Common myeloid progenitor, CD34-positive (primary cell): Measurements from ENCODE around the gene SSH2.

Experiments
- CTCF ChIA-PET: fragments of 350-600 bp; sonication (Branson Sonifier 250); formaldehyde crosslinking; loops from one replicate; lab custom pipeline; 2021; ENCODE audit warnings: antibody characterized with exemption; lab: Charles Lee
- POLR2A ChIA-PET: fragments of 350-600 bp; sonication (Branson Sonifier 250); formaldehyde crosslinking; loops from one replicate; lab custom pipeline; 2021; ENCODE audit warnings: antibody characterized with exemption; lab: Charles Lee
- DNase-seq, 3 donors: peaks; one replicate each; pipeline versions ENCODE4 v3.0.0 to v3.0.0-alpha.2; 2013
- H3K27ac ChIP-seq, 2 experiments: 1 replicate in 1 of 2; 2 replicates in 1 of 2; pipeline ENCODE4 v1.7.0; 2013; ENCODE audit warnings: inconsistent platforms in 2 of 2, low read length in 2 of 2, mild to moderate bottlenecking in 2 of 2, low read depth in 1 of 2, moderate library complexity in 1 of 2; ENCODE audit not compliant: severe bottlenecking in 2 of 2, insufficient read depth in 1 of 2, poor library complexity in 1 of 2
- H3K27me3 ChIP-seq, 5 experiments: replicated peaks in 2 of 5; 1 replicate in 3 of 5; 2 replicates in 2 of 5; pipeline versions ENCODE4 v1.6.1 to v1.7.0; 2013; ENCODE audit warnings: low read length in 4 of 5, mild to moderate bottlenecking in 2 of 5, moderate library complexity in 2 of 5, inconsistent platforms in 1 of 5; ENCODE audit not compliant: insufficient read depth in 5 of 5, control insufficient read depth in 4 of 5
- H3K36me3 ChIP-seq, 4 experiments: 1 replicate in 2 of 4; 2 replicates in 2 of 4; pipeline versions ENCODE4 v1.6.1 to v1.7.0; 2013; ENCODE audit warnings: low read length in 3 of 4, control low read depth in 1 of 4, mild to moderate bottlenecking in 1 of 4; ENCODE audit not compliant: control insufficient read depth in 4 of 4, insufficient read depth in 4 of 4
- H3K4me1 ChIP-seq, 4 experiments: 1 replicate in 3 of 4; 2 replicates in 1 of 4; pipeline versions ENCODE4 v1.6.1 to v1.7.1; 2013; ENCODE audit warnings: low read length in 3 of 4, mild to moderate bottlenecking in 3 of 4, control low read depth in 1 of 4, inconsistent platforms in 1 of 4, moderate library complexity in 1 of 4; ENCODE audit not compliant: control insufficient read depth in 4 of 4, insufficient read depth in 4 of 4; ENCODE audit errors: control extremely low read depth in 1 of 4
- H3K4me3 ChIP-seq, 7 experiments: 1 replicate in 4 of 7; 2 replicates in 3 of 7; pipeline versions ENCODE4 v1.5.1 to v1.7.0; 2013; ENCODE audit warnings: mild to moderate bottlenecking in 7 of 7, low read length in 6 of 7, moderate library complexity in 6 of 7, inconsistent platforms in 2 of 7, low read depth in 2 of 7, control low read depth in 1 of 7; ENCODE audit not compliant: insufficient read depth in 4 of 7, control insufficient read depth in 1 of 7; ENCODE audit errors: extremely low read depth in 1 of 7
- H3K9me3 ChIP-seq, 5 experiments: 1 replicate in 4 of 5; 2 replicates in 1 of 5; pipeline versions ENCODE4 v1.6.1 to v1.7.1; 2013; ENCODE audit warnings: low read length in 4 of 5, mild to moderate bottlenecking in 2 of 5, inconsistent platforms in 1 of 5, low read depth in 1 of 5, moderate library complexity in 1 of 5; ENCODE audit not compliant: control insufficient read depth in 4 of 5, insufficient read depth in 2 of 5; ENCODE audit errors: control extremely low read depth in 1 of 5
- WGBS: methylation state at CpG from one replicate; pipeline ENCODE4 v1.1.5; 2013; ENCODE audit not compliant: insufficient coverage; 5-methylcytosine and 5-hydroxymethylcytosine counted together

Gene SSH2

GRCh38 chr17:29699283-29699682 lies 230.7 kb downstream of the SSH2 start:
- DNase-seq = no peak
- CTCF ChIA-PET = interaction anchor here (0.9 to 2.5 kb wide), 10 partner anchors 9 to 80 kb away, joined by 3 to 12 read pairs (median 4); no protein-coding TSS in a partner anchor
- peaks cover 3 to 30% (median 11%) of the 10 kb centered on the region in 4 experiments for H3K4me1 ChIP-seq
- 95% methylated on average over 2 of the region's 2 CpGs for WGBS
- peak overlapping the region in 1 of 2 experiments; percentile 36 for H3K27ac ChIP-seq
- no peaks in the 10 kb centered on the region for H3K9me3 ChIP-seq
- no peaks in the 10 kb centered on the region for H3K27me3 ChIP-seq
- H3K36me3 ChIP-seq = peaks cover 12 to 38% (median 20%) of the 10 kb centered on the region in 4 experiments
- POLR2A ChIA-PET = interaction anchor here (1.2 kb wide), 1 partner anchor 45 kb away, joined by 3 read pairs; no protein-coding TSS in a partner anchor
- H3K4me3 ChIP-seq = no peak overlapping the region

- H3K36me3 ChIP-seq = peaks cover 12 to 42% (median 22%) of the 10 kb centered on the region in 4 experiments
- CTCF ChIA-PET = interaction anchor here (0.8 to 2.5 kb wide), 9 partner anchors 9 to 80 kb away, joined by 3 to 12 read pairs (median 4); no protein-coding TSS in a partner anchor
- DNase-seq = no peak
- H3K4me3 ChIP-seq = no peak overlapping the region
- WGBS = 33% methylated on average over 1 of the region's 1 CpG
- no peaks in the 10 kb centered on the region for H3K9me3 ChIP-seq
- POLR2A ChIA-PET = interaction anchor here (1.2 kb wide), 1 partner anchor 46 kb away, joined by 3 read pairs; no protein-coding TSS in a partner anchor
- H3K27ac ChIP-seq = peak overlapping the region in 1 of 2 experiments; percentile 36
- H3K27me3 ChIP-seq = no peaks in the 10 kb centered on the region
- H3K4me1 ChIP-seq = peaks cover 3 to 26% (median 9%) of the 10 kb centered on the region in 4 experiments
These were observed 231.2 kb downstream of the SSH2 start for GRCh38 chr17:29698837-29699236.

DNA sequence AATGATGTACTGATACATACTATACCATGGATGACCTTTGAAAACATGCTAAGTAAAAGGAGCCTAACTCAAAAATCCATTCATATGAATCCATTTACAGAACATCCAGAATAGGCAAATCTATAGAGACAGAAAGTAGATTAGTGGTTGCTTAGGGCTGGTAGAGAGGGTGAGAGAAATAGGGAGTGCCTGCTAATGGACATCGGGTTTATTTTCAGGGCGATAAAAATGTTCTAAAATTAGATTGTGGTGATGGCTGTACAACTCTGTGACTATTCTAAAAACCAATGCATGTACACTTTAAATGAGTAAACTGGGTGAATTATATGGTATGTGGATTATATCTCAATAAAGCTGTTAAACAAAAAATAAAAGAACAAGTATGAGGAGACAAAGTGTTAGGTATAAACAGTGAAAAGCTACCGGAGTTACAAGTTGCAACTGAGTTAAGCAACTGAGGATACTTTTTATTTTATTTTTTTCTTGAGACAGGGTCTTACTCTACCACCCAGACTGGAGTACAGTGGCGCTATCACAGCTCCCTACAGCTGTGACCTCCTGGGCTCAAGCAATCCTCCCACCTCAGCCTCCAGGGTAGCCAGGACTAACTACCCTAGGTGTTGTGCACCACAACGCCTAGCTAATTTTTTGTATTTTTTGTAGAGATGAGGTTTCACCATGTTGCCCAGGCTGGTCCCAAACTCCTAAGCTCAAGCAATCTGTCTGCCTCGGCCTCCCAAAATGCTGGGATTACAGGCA lies 231.8 kb downstream of the SSH2 start:
- Histone ChIP-seq H3K27ac (no peak overlapping the region), H3K27me3 (no peaks in the 10 kb centered on the region), H3K4me1 (peaks cover 3 to 23% (median 9%) of the 10 kb centered on the region in 4 experiments), H3K36me3 (peaks cover 12 to 46% (median 23%) of the 10 kb centered on the region in 4 experiments), H3K4me3 (no peak overlapping the region), H3K9me3 (no peaks in the 10 kb centered on the region)
- 90% methylated on average over 2 of the region's 6 CpGs for WGBS
- ChIA-PET CTCF (interaction anchor here (0.8 to 2.5 kb wide), 8 partner anchors 8 to 81 kb away, joined by 3 to 12 read pairs (median 4); no protein-coding TSS in a partner anchor), POLR2A (interaction anchor here (1.2 kb wide), 1 partner anchor 46 kb away, joined by 3 read pairs; no protein-coding TSS in a partner anchor)
- no peak for DNase-seq

DNA sequence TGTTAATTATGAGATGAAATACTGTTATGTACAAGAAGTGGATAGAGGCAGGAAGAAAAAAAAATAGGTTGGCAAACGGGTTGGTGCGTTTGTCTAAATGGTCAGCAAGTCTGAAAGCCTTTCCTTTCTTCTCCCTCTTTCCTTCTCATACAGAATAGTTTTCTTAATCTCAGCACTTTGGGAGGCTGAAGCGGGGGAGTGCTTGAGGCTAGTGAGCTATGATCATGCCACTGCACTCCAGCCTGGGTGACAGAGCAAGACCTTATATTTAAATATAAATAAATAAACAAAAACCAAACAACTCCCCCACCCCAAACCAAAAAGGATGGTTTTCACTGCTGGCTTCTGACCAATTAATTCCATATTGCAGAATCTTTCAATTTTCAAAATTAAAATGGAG lies 232.7 kb downstream of the SSH2 start:
- Histone ChIP-seq H3K27ac (no peak overlapping the region), H3K36me3 (peaks cover 12 to 48% (median 21%) of the 10 kb centered on the region in 4 experiments), H3K4me3 (no peak overlapping the region), H3K27me3 (no peaks in the 10 kb centered on the region), H3K9me3 (no peaks in the 10 kb centered on the region), H3K4me1 (peaks cover 3 to 23% (median 9%) of the 10 kb centered on the region in 4 experiments)
- DNase-seq = no peak
- ChIA-PET CTCF (no interaction called here), POLR2A (no interaction called here)
- WGBS = 90% methylated on average over 2 of the region's 3 CpGs

DNA sequence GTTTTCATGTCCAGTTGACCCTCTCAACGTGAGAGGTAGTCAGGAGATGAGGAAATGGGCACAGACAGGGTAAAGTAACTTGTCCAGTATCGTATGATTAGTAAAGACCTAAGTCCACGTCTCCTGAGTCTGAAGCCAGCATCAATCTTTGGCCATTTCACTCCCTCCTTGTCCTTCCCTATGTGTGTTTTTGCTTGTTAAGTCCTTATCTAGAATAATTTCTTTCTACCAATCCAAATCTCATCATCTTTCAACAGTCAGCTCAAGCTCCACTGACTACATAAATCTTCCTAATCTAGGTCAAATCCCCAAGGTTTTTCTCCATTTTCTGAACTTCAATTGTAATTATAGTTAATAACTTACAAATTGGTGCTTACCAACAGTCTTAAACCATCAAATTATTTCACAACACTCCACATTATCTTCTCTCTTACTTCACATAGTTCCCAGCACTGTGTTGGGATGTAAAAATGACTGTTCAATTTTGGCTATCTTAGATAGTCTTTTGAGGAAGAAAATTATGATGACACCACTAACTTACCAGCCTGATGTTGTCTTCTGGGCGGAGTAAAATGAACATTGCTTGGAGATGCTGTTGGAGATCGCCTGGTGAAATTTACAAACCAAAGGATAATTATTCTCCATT lies 235.0 kb downstream of the SSH2 start:
- no peak overlapping the region for H3K27ac ChIP-seq
- H3K4me3 ChIP-seq = no peak overlapping the region
- H3K27me3 ChIP-seq = no peaks in the 10 kb centered on the region
- 88% methylated on average over 2 of the region's 5 CpGs for WGBS
- no peaks in the 10 kb centered on the region for H3K9me3 ChIP-seq
- ChIA-PET CTCF (no interaction called here), POLR2A (no interaction called here)
- H3K4me1 ChIP-seq = peaks cover 3 to 28% (median 9%) of the 10 kb centered on the region in 4 experiments
- peaks cover 7 to 42% (median 16%) of the 10 kb centered on the region in 4 experiments for H3K36me3 ChIP-seq
- DNase-seq = no peak

DNA sequence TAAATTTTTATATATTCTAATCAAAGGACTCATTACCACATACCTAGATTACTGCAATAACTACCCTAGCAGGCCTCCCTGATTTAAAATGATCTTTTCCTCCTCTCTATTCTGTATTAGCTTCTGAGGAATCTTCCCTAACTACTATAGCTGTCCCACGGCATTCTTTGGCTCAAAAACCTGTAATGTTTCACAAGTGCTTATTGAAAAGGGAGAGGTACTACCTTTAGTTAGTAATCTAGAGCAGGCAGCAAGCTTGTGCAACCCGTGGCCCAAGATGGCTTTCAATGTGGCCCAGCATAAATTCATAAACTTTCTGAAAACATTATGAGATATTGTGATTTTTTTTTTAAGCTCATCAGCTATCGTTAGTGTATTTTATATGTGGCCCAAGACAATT lies 236.3 kb downstream of the SSH2 start:
- H3K36me3 ChIP-seq = peaks cover 8 to 32% (median 16%) of the 10 kb centered on the region in 4 experiments
- 100% methylated on average over 1 of the region's 3 CpGs for WGBS
- CTCF ChIA-PET = interaction anchor here (0.6 to 1.5 kb wide), 3 partner anchors 12 to 401 kb away, joined by 3 to 5 read pairs (median 3); no protein-coding TSS in a partner anchor
- no peak overlapping the region for H3K27ac ChIP-seq
- no peaks in the 10 kb centered on the region for H3K27me3 ChIP-seq
- no peak for DNase-seq
- H3K9me3 ChIP-seq = no peaks in the 10 kb centered on the region
- no peak overlapping the region for H3K4me3 ChIP-seq
- peaks cover 0 to 15% (median 2%) of the 10 kb centered on the region in 4 experiments for H3K4me1 ChIP-seq
- POLR2A ChIA-PET = no interaction called here
